ENCODE measurements around the gene LIN9.

Gene LIN9

DNA sequence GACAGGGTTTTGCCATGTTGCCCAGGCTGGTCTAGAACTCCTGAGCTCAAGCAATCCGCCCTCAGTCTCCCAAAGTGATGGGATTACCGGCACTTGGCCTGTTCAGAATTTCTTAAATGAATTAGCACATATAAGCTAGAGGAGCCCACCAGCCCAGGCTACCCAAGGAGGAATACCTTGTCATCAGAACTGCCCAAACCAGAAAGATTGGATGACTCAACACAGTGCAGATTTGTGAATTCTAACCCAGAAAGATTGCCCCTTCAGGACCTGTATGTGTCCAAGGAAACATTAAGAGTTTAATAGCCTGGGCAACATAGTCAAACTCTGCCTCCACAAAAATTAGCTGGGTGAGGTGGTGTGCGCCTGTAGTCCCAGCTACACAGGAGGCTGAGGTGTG lies 14.0 kb upstream of the LIN9 start:
- DNase-seq (ENCODE audit: low read depth in 2 of 2) = no peak

DNA sequence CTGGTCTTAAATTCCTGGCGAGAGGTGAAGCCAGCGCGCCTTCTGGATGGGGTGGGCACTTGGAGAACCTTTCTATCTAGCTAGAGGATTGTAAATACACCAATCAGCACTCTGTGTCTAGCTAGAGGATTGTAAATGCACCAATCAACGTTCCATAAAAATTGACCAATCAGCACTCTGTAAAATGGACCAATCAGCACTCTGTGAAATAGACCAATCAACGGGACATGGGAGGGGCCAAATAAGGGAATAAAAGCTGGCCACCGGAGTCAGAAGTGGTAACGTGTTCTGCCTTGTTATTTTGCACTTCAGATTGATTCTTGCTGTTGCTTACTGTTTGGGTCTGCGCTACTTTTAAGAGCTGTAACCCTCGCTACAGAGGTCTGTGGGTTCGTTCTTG lies 12.0 kb upstream of the LIN9 start:
- DNase-seq (ENCODE audit: low read depth in 2 of 2) = no peak

DNA sequence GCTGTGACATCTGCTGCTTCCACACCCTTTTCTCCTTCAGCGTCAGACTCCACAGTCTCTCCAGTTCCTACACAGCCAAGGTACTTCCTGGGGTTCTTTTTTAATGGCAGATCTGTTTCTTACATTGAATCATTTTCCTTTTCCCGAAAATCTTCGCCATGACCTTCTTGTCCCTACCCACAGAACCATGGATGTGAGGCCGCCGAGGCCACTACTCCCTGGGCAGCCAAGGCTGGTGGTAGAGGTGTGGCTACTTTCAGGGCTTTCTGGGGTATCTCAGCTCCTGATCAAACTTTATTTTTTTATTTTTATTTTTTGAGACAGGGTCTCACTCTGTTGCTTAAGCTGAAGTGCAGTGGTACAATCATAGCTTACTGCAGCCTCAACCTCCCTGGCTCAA lies 9.5 kb upstream of the LIN9 start:
- no peak for DNase-seq (ENCODE audit: low read depth in 2 of 2)

DNA sequence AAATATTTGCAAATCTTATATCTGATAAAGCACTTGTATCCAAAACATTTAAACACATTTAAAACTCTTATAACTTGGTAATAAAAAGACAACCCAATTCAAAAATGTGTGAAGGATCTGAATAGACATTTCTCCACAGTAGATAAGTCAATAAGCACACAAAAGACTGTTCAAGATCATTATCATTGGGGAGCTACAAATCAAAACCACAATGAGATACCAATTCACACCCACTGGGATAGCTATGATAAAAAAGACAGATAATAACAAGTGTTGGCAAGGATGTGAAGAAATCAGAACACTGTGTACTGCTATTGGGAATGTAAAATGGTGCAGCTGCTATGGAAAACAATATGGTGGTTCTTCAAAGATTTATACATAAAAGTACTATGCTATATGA lies 5.1 kb upstream of the LIN9 start:
- DNase-seq (ENCODE audit: low read depth in 2 of 2) = no peak

DNA sequence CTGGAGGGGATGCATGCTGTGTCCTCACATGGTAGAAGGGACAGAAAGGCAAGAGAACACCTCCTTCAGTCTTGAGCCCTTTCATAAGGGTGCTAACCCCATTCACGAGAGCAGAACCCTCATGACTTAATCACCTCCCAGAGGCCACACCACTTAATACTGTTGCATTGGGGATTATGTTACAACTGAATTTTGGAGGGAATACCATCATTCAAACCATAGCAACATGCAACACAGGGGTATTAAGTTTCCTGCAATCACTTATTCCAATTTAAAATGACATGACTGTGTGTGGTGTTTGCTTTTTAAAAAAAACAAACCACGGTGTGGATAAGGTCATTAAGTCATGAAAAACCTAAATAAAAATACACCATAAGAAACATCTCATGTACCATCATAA lies 3.1 kb upstream of the LIN9 start:
- DNase-seq (ENCODE audit: low read depth in 2 of 2) = no peak

DNA sequence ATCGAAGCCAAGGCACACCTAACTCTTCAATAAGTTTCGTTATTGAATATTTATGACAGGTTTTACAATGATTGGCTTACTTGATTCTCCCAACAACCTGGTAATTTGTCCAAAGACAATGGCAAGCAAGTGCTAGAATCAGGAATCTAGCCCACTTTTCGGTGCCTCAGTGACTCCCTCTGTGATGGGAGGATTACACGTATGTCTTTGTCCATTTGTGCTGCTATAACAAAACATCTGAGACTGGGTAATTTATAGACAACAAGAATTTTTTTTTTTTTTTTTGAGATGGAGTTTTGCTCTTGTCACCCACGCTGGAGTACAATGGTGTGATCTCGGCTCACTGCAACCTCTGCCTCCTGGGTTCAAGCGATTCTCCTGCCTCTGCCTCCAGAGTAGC lies 2.4 kb upstream of the LIN9 start:
- DNase-seq (ENCODE audit: low read depth in 2 of 2) = no peak

DNA sequence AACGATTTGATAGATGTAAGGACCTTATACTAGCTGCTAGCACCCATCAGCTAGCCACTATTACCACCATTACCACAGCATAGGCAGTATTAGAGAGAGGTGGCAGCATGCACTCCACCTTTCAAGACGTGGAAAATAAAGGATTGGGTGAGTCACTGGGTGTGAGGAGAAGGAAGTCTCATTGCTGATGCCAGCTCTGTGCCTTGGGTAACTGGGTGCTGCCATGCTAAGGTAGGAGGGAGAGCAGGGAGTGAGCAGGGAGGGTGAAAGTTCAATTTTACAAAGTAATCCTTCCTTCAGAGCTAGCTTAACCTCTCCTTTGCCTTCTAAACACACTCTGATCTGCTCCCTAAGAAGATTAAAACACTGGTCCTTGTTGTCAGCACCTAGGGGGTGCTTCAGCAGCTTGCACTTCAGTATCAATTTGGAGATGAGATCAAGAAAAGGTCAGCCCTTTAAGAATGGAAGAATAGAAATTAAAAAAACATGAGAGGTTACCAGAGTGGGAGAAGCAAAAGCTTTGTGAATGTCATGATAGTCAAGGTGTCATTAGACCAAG lies 1.8 kb upstream of the LIN9 start:
- no peak for DNase-seq (ENCODE audit: low read depth in 2 of 2)

DNA sequence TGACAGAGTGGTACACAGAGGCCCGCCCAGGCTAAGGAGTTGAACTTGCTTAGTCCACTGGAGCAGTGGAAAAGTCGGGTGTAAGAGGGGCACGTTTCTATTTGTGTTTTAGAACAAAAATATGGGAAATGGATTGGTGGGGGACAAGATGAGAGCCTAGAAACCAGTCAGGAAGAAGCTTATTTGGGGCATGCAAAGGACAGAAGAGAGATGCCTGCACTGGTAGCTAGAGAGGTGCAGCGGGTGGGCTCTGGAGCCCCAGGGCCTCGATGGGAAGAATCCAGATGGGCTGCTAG lies 1.2 kb upstream of the LIN9 start:
- no peak for DNase-seq (ENCODE audit: low read depth in 2 of 2)

DNA sequence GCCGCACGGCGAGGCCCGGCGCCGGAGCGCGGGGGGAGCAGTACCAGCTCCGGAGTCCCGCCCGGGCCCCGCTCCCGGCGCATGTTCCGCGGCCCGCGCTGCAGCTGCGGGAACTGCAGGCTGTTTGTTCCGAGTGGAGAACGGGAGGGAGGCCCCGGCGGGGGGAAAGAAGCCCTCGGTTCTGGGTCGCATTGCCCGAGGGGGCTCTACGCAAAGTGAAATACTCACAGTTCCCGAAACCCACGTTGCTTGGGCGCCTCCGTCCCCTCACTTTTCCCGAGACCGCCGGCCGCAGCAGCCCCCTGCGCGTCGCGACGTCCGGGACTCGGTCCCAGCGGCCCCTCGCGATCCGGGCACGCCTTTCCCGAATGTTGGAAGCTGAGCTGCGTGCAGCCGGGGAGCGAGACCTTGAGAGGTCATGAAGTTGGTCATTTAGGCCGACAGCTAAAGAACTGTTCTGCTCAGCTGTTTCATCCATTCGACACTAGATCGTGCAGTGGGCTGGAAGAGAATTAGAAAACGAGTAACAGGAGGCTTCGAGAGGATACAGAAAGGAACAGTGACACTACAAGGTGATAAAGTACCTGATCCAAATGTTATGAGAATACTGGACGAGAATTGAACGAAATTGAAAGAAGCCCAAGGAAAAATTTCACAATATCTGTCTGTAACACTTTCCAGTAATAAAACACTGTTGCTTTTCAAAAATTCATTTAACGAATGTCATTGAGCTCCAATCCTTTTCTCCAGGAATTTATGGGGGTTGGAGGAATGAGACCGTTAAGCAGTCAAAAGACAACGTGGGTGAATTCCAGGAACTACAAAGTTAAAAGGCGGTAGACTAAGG lies 657 bp upstream of the LIN9 start:
- no peak for DNase-seq (ENCODE audit: low read depth in 2 of 2)

DNA sequence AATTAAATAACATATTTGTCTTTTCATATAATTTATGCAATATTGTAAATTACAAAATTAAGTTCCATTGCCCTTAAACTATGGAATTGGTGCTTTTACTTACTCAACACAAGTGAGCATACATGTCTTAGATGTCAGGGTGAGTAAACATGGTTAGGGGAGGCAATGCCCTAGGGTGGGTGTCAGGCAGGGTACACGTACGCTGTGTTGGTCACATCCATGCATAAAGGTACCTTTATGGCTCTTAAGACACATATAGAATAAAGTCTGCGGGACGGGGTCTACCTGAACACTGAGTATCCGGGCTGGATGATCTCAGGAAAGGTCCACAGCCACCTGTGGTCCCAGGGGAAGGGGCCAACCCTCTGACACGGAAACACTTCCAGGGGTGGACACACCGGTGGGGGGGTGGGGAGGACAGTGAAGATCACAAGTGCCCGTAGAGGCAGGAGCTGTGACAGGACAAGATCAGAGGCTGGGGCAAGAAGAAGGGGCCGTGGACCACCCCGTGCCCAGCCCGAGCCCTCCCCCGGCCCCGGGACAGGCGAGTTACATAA lies 720 bp downstream of the LIN9 start:
- peak in 1 of 2 donors; percentile 6 for DNase-seq (ENCODE audit: low read depth in 2 of 2)

DNA sequence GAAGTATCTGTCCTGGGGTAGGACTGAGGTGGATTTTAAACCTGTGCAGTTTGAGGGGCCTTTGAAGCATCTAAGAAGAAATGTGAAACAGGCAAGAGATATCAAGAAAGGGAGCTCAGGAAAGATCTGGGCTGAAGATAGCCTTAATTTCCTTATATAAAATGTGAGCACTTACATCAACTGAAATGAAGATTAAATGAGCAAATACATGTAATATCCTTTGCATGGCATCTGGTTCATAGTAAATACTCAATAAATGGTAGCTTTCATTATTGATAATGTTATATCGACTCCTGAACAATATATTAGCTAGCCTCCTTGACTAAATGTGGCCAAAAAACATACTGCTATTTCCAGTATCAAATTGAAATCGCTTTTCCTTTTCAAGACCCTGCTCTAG lies 2.5 kb downstream of the LIN9 start:
- no peak for DNase-seq (ENCODE audit: low read depth in 2 of 2)

DNA sequence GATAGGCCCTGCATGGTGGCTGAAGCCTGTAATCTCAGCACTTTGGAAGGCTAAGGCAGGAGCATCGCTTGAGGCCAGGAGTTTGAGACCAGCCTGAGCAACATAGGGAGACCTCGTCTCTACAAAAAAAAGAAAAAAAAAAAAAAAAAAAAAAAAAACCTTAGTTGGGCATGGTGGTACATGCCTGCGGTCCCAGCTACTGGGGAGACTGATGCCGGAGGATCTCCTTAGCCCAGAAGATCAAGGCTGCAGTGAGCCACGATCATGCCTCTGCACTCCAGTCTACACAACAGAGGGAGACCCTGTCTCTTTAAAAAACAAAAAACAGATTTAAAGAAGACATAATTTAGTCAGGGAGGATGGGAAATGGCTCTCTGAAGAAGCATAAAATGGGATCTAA lies 3.8 kb downstream of the LIN9 start:
- no peak for DNase-seq (ENCODE audit: low read depth in 2 of 2)

DNA sequence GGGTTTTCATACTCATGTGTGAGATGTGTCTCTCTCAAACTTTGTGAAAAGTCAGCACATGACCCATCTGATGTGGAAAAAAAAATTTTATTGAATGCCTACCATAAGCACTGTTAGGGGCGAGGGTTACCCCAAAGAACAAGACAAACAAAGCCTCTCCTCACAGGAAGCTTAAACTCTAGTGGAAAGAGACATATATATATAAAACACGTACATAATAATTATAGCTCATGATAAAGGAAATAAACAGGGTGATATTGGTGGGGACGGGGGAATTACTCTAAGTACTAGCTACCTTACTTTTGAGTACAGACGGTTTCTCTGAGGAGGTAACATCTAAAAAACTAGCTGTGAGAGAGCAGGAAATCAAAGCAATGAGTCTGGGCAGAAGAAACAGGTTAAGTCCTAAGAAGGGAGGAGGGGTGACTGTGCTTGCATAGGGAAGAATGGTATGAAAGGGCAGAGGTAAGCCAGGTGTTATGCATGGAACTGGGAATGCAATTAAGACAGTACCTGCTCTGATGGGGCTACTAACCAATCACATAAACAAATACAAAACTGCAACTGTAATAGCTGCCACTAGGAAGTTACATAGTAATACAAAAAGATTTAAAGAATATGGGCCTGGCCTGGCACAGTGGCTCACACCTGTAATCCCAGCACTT lies 4.5 kb downstream of the LIN9 start:
- DNase-seq (ENCODE audit: low read depth in 2 of 2) = no peak

DNA sequence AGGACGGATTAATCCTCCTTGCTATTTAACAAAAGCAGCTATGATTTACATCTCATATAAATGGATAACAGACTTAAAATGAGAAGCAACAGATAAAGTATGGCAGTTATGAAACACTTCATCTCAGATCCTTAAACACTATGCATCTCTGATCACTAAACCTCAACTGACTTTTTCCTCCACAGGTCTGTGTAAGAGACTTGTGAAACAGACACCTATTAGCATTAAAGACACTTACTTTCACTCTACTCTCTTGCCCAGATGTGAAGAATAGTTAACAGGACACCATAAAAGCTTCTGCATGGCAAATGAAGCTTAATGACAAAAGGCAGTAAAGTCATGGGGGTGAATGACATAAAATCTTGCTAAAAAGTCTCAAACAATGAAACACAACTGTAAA lies 6.2 kb downstream of the LIN9 start:
- DNase-seq (ENCODE audit: low read depth in 2 of 2) = no peak

DNA sequence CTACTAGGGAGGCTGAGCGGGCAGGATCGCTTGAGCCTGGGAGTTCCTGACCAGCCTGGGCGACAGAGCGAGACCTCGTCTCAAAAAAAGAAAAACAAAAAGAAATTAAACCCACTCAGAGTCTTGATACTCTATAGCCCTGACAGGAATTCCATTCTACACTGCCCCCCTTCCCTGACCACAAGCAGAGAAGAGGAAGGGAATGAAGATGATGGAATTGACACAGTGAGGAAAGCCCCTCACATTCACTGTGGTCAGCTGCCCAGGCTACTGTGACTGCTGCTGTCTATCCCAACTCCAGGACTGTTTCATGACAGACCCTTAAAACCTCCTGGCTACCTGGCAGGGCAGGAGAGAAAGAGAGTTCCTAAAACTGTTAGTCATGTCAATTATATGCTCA lies 12.1 kb downstream of the LIN9 start:
- no peak for DNase-seq (ENCODE audit: low read depth in 2 of 2)

DNA sequence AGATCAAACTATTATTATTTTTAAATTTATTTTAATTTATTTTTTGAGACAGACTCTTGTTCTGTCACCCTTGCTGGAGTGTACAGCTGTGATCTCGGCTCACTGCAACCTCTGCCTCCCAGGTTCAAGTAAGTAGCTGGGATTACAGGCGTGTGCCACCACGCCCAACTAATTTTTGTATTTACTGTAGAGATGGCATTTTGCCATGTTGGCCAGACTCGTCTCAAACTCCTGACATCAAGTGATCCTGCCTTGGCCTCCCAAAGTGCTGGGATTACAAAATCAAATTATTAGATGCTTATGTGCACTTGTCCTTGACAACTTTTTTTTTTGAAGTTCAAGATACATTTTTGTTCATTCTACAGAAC lies 15.4 kb downstream of the LIN9 start:
- no peak for DNase-seq (ENCODE audit: low read depth in 2 of 2)

DNA sequence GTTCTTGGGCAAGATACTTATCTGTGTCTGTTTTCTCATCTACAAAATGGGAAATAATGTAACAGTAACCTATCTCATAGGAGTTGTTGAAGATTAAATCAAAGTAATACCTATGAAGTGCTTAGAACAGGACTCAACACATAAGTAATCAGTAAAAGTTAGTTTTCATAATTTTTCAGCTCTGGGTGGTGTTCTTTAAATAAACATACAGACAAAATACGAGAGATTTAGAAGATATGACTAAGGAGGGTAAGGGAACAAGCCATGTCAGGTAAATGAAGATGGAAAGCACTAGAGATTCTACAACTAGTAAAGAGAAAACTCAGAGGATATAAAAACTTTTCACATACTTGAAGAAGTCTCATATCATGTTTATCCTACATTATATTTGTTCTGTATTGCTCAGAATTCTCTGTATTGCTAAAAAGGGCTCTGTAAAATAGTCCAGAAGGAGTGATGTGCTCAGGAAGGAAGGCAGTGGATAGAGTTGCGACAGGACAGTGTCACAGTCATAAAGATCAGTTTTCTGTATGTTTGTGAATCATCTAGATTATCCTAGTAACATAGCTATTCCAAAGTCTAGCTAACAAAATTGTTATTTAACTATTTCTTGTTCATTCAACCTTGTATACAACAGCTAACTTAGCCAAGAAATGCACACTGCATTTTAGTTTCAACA lies 16.0 kb downstream of the LIN9 start:
- DNase-seq (ENCODE audit: low read depth in 2 of 2) = no peak

DNA sequence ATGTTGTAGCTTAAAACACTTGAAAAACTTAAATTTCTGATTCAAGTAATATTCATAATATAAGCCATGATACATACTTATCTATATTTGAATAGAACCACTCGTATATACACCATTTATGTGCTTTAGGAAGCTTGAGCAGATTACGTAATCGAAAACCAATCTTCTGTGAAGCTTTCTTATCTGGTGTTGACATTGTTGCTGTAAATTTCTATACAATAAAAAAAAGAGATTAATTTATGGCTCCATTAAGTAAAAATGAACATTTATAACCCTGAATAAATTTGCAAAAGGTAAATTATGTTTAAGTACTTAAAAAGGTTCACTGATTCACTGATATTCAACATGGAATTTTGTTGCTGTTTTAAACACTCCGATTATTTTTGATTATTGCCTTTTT lies 21.4 kb downstream of the LIN9 start:
- no peak for DNase-seq (ENCODE audit: low read depth in 2 of 2)

DNA sequence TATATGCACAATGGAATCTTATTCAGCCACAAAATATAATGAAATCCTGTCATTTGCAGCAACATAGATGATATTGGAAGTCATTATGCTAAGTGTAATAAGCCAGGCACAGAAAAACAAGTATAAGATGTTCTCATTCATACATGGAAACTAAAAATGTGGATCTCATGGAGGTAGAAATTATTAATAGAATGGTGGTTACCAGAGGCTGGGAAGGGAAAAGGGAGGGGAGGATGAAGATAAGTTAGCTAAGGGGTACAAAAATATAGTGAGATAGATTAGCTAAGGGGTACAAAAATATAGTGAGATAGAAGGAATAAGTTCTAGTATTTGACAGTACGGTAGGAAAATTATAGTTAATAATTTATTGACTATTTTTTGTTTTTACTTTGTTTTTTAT lies 27.9 kb downstream of the LIN9 start:
- no peak for DNase-seq (ENCODE audit: low read depth in 2 of 2)

DNA sequence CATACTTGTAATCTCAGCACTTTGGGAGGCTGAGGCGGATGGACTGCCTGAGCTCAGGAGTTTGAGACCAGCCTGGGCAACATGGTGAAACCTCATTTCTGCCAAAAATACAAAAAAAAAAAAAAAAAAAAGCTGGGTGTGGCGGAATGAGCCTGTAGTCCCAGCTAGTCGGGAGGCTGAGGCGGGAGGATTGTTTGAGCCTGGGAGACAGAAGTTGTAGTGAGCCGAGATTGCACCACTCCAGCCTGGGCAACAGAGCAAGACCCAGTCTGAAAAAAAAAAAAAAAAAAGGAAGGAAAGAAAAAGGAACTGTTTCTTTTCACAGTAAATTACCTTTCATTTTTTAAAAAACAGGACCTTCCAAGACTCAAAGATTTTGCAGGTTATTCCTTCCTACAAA lies 29.5 kb downstream of the LIN9 start:
- no peak for DNase-seq (ENCODE audit: low read depth in 2 of 2)

DNA sequence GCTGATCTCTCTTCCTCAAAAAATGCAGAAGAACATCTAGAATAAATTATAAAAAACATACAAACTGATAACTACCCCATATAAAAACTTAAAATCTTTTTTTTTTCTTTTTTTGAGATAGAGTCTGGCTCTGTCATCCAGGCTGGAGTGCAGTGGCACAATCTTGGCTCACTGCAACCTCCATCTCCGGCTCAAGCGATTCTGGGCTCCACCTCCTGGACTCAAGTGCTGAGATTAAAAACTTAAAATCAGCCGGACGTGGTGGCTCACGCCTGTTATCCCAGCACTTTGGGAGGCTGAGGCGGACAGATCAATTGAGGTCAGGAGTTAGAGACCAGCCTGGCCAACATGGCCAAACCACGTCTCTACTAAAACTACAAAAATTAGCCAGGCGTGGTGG lies 31.1 kb downstream of the LIN9 start:
- DNase-seq (ENCODE audit: low read depth in 2 of 2) = no peak

DNA sequence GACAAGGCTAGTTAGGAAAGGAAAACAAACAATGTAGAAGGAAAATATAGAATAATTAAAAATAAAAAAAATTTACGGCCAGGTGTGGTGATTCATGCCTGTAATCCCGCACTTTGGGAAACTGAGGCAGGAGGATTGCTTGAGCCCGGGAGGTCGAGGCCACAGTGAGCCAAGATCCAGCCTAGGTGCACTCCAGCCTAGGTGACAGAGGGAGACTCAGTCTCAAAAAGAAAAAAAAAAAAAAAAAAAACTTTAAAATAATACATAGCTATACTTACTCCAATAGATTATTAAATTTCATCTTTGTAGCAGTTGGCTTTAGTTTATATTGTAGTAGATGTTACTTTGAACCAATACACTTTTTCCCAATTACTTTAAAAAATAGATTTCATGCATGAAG lies 32.0 kb downstream of the LIN9 start:
- DNase-seq (ENCODE audit: low read depth in 2 of 2) = no peak

Measured in stimulated activated CD4-positive, alpha-beta T cell treated with anti-CD3 and anti-CD28 coated beads, Interleukin-1b, Interleukin-23, amount 100 ng/mL, for 4 hours (primary cell).